Naive thymus-derived CD4-positive, alpha-beta T cell (primary cell): ENCODE results near the gene COL12A1. TPM values are rescaled to one million over a fixed set of nuclear protein-coding genes. Genes with fewer than 3 reads are reported as not detected.

Source experiments
- polyA plus RNA-seq, 2 donors: library from polyadenylated mRNA; unstranded; fragments of 300-500 nt; fragmentation: Illumina TruSeq; gene quantifications; one replicate each; pipeline ENCODE4 v1.2.3, GENCODE V29; 2021
- total RNA-seq, 6 experiments: library from RNA in 5 of 6; stranded (reverse) in 5 of 6; gene quantifications; 1 replicate in 5 of 6; 2 replicates in 1 of 6; pipeline ENCODE4 v1.2.3 and lab custom pipeline; 2021 to 2026

The COL12A1 gene
- total and polyA plus RNA-seq, 7 experiments from 2014 or later, result 0.27 TPM; not detected in 6

Other genes starting within 250 kb of the COL12A1 start
- 100 to 1,000 TPM; 159 to 395 (median 183) TPM for gene COX7A2, start 37.7 kb upstream of the COL12A1 start, total RNA-seq
- 100 to 1,000 TPM; 791 to 969 TPM for gene COX7A2, start 37.7 kb upstream of the COL12A1 start, polyA plus RNA-seq
- 10 to 100 TPM; 36.2 to 91.4 (median 61.1) TPM for gene TMEM30A, start 78.7 kb upstream of the COL12A1 start, total RNA-seq
- gene TMEM30A, start 78.7 kb upstream of the COL12A1 start, polyA plus RNA-seq, result 10 to 100 TPM; 26.7 to 39.4 TPM